PC-9 (cell line): ENCODE results near the gene CSF3R. TPM values are rescaled to one million over a fixed set of nuclear protein-coding genes. Genes with fewer than 3 reads are reported as not detected.

Experiments used
- BruUV-seq: library from RNA; stranded (reverse); fragments of 400-500 nt; replicated peaks from 2 replicates; lab custom pipeline; 2021; lab: Mats Ljungman, UMichigan
- CTCF ChIA-PET: fragments of 300-600 bp; sonication (Branson Sonifier 250); formaldehyde crosslinking; loops from one replicate; lab custom pipeline; 2022; ENCODE audit warnings: antibody characterized with exemption; lab: Charles Lee
- POLR2A ChIA-PET: fragments of 300-600 bp; sonication (Branson Sonifier 250); formaldehyde crosslinking; loops from one replicate; lab custom pipeline; 2022; ENCODE audit warnings: antibody characterized with exemption; ENCODE audit not compliant: unreplicated experiment; lab: Charles Lee
- DNase-seq, 2 experiments: peaks; one replicate each; pipeline versions ENCODE4 v3.0.0 to v3.0.0-alpha.2; 2015 to 2022; ENCODE audit warnings: mixed read lengths in 1 of 2
- H2AFZ ChIP-seq: fragments of 200-600 bp; sonication (generic); 2 replicates; pipeline ENCODE4 v1.8.1; 2017; ENCODE audit warnings: antibody characterized with exemption
- H3F3A ChIP-seq: fragments of 200-600 bp; sonication (generic); 2 replicates; pipeline ENCODE4 v1.8.1; 2017; ENCODE audit warnings: antibody characterized with exemption, mild to moderate bottlenecking, low read depth; ENCODE audit not compliant: insufficient read depth
- H3K27ac ChIP-seq: fragments of 200-600 bp; sonication (generic); 2 replicates; pipeline ENCODE4 v1.6.1; 2016; ENCODE audit warnings: mixed run types
- H3K27me3 ChIP-seq: fragments of 200-600 bp; sonication (generic); 2 replicates; pipeline ENCODE4 v1.6.1; 2016; ENCODE audit warnings: low read depth, mixed run types; ENCODE audit not compliant: insufficient read depth
- H3K36me3 ChIP-seq: fragments of 200-600 bp; sonication (generic); 2 replicates; pipeline ENCODE4 v1.6.1; 2016; ENCODE audit warnings: low read depth, mixed run types
- H3K4me1 ChIP-seq: fragments of 200-600 bp; sonication (generic); replicated peaks from 2 replicates; pipeline ENCODE4 v1.6.1; 2016; ENCODE audit warnings: mixed run types; ENCODE audit not compliant: insufficient read depth
- H3K4me2 ChIP-seq: fragments of 200-600 bp; sonication (generic); 2 replicates; pipeline ENCODE4 v1.6.1; 2017; ENCODE audit warnings: mixed run types
- H3K4me3 ChIP-seq: fragments of 200-600 bp; sonication (generic); 2 replicates; pipeline ENCODE4 v1.6.1; 2016; ENCODE audit warnings: mixed run types
- H3K79me2 ChIP-seq: fragments of 200-600 bp; sonication (generic); 2 replicates; pipeline ENCODE4 v1.6.1; 2017; ENCODE audit warnings: low read depth, mixed run types
- H3K9me2 ChIP-seq: fragments of 200-600 bp; sonication (generic); 2 replicates; pipeline ENCODE4 v1.8.1; 2017; ENCODE audit warnings: mild to moderate bottlenecking; ENCODE audit not compliant: insufficient read depth
- H3K9me3 ChIP-seq: fragments of 200-600 bp; sonication (generic); 2 replicates; pipeline ENCODE4 v1.8.1; 2016; ENCODE audit warnings: low read depth; ENCODE audit not compliant: insufficient read depth
- H4K20me1 ChIP-seq: fragments of 200-600 bp; sonication (generic); 2 replicates; pipeline ENCODE4 v1.8.1; 2017; ENCODE audit not compliant: insufficient read depth
- EZH2 ChIP-seq: fragments of 200-600 bp; sonication (generic); IDR thresholded peaks from 2 replicates; pipeline ENCODE4 v1.8.0; 2017; ENCODE audit warnings: antibody characterized with exemption, low read depth
- intact Hi-C: fragments of 100-400 bp; cut with micrococcal nuclease; formaldehyde crosslinking; loops from one replicate; pipeline ENCODE4 v1.10.0; 2022; ENCODE audit not compliant: unreplicated experiment
- total RNA-seq: library from RNA; stranded (reverse); gene quantifications from 2 replicates; pipeline ENCODE4 v1.2.3, GENCODE V29; 2021
- TF ChIP-seq, protein P1 (sequence below): fragments of 200-600 bp; sonication (generic); conservative IDR thresholded peaks from 2 replicates; pipeline ENCODE4 v1.6.1; 2017; ENCODE audit warnings: mixed run types, antibody characterized with exemption, mild to moderate bottlenecking, moderate library complexity

CSF3R gene
- total RNA-seq, 1 experiment from 2014 or later: not detected

DNA sequence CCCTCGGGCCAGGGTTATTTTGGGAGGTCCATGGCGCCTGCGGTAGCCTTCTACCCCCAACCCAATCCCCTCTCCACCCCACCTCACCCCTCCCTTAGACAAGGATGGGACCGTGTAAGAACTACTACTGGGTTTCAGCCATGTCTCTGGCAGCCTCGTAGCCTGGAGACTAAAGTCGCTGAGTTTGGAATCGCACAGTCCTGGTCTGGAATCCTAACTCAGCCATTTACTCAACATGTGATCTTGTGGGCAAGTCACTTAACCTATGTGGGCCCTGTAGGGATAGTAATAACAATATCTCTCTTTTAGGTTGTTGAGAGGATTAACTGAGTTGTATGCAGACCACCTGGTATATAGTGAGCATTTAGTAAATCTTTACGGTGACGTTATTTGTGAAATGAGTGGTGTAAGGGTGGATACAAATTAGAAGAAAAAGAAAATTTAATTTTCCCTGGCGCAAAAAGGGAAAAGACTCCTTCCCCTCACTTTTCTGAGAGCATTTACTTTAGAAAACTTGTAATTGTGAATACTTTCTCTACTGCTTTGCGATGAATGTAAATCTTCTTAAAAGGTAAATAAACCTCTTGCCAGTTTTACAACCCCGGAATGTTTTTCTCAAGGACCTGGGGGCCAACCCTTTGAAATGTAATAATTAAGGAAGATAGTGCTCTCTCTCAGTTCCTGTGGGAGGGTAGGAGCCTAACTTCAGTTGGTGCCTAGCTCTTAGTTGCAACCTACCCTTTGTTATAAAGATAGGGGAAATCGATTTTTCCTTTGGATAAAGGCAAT is 17.9 kb downstream of the CSF3R start:
- no peaks in the 10 kb centered on the region for H3K9me3 ChIP-seq
- peak overlapping the region; percentile 96 for H3K4me3 ChIP-seq
- no peaks in the 10 kb centered on the region for H3K27me3 ChIP-seq
- POLR2A ChIA-PET: interaction anchor here (0.6 to 1.0 kb wide), 7 partner anchors 22 to 1435 kb away, joined by 3 to 7 read pairs (median 4); partner anchors contain the start of gene MEAF6
- intact Hi-C loops: no loop called here
- peak in 1 of 2 experiments; percentile 26 for DNase-seq
- H3F3A ChIP-seq: peaks cover 18% of the 10 kb centered on the region; the same call in 1 of the 2 replicates
- H4K20me1 ChIP-seq: no peaks in the 10 kb centered on the region
- peaks cover 33% of the 10 kb centered on the region for H3K4me1 ChIP-seq
- H3K27ac ChIP-seq: peak overlapping the region; percentile 93
- H3K4me2 ChIP-seq: peak overlapping the region; percentile 90
- peaks cover 21% of the 10 kb centered on the region; the same call in 1 of the 2 replicates for H3K36me3 ChIP-seq
- CTCF ChIA-PET: interaction anchor here (1.9 kb wide), 1 partner anchor 122 kb away, joined by 5 read pairs; no protein-coding TSS in a partner anchor
- BruUV-seq: TSS peak; percentile 97
- peaks cover 22% of the 10 kb centered on the region for H3K79me2 ChIP-seq
- H3K9me2 ChIP-seq: no peaks in the 10 kb centered on the region
- TF ChIP-seq, protein P1, sequence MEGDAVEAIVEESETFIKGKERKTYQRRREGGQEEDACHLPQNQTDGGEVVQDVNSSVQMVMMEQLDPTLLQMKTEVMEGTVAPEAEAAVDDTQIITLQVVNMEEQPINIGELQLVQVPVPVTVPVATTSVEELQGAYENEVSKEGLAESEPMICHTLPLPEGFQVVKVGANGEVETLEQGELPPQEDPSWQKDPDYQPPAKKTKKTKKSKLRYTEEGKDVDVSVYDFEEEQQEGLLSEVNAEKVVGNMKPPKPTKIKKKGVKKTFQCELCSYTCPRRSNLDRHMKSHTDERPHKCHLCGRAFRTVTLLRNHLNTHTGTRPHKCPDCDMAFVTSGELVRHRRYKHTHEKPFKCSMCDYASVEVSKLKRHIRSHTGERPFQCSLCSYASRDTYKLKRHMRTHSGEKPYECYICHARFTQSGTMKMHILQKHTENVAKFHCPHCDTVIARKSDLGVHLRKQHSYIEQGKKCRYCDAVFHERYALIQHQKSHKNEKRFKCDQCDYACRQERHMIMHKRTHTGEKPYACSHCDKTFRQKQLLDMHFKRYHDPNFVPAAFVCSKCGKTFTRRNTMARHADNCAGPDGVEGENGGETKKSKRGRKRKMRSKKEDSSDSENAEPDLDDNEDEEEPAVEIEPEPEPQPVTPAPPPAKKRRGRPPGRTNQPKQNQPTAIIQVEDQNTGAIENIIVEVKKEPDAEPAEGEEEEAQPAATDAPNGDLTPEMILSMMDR: no peak
- peak overlapping the region; percentile 83 for H2AFZ ChIP-seq

- TF ChIP-seq EZH2: no peak
- peak within 1 kb of the TSS; percentile 96 for H3K4me3 ChIP-seq
- H3K79me2 ChIP-seq: peaks cover 22% of the 10 kb centered on the region
- ChIA-PET POLR2A (interaction anchor here (0.6 to 1.4 kb wide), 10 partner anchors 13 to 1434 kb away, joined by 3 to 8 read pairs (median 4); partner anchors contain the start of genes MEAF6 and OSCP1), CTCF (interaction anchor here (1.9 kb wide), 1 partner anchor 121 kb away, joined by 5 read pairs; no protein-coding TSS in a partner anchor)
- intact Hi-C loops: no loop called here
- H3K27me3 ChIP-seq: no peaks in the 10 kb centered on the region
- peaks cover 18% of the 10 kb centered on the region; the same call in 1 of the 2 replicates for H3F3A ChIP-seq
- DNase-seq: peak; percentile 89 to 95
- H3K9me3 ChIP-seq: no peaks in the 10 kb centered on the region
- H3K4me1 ChIP-seq: peaks cover 33% of the 10 kb centered on the region
- BruUV-seq: no TSS peak
- H3K4me2 ChIP-seq: peak within 1 kb of the TSS; percentile 90
- peak within 1 kb of the TSS; percentile 83 for H2AFZ ChIP-seq
- peak within 1 kb of the TSS; percentile 93 for H3K27ac ChIP-seq
- no peaks in the 10 kb centered on the region for H3K9me2 ChIP-seq
- peaks cover 23% of the 10 kb centered on the region; the same call in 1 of the 2 replicates for H3K36me3 ChIP-seq
- no peaks in the 10 kb centered on the region for H4K20me1 ChIP-seq
Measured at GRCh38 chr1:36463803-36464604, 18.7 kb downstream of the CSF3R start, which contains the start of gene MRPS15. MRPS15 (minus strand) TSS chr1:36464384; CDS start chr1:36464275, 109 bp downstream.

DNA sequence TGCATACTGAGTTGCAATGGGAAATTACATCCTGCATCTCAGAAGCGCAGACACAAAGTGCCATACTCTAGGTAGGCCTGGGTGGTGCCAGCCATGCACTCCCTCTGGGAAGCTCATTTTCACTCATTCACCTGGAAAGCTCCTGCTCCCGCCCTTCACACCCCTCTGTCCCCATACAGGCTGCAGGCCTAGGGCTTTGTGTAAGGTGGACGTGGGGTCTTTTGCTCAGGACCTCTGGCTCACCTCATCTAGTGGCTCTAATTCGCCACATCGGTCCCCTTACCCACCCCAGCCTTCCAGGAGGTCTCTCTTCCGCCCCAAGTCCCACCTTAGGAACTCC is 19.3 kb downstream of the CSF3R start:
- peak overlapping the region; percentile 83 for H2AFZ ChIP-seq
- peaks cover 22% of the 10 kb centered on the region; the same call in 1 of the 2 replicates for H3F3A ChIP-seq
- peaks cover 33% of the 10 kb centered on the region for H3K4me1 ChIP-seq
- H3K79me2 ChIP-seq: peaks cover 22% of the 10 kb centered on the region
- ChIA-PET POLR2A (interaction anchor here (1.4 kb wide), 1 partner anchor 13 kb away, joined by 8 read pairs; the partner anchor contains the start of gene OSCP1), CTCF (interaction anchor here (1.9 kb wide), 1 partner anchor 120 kb away, joined by 5 read pairs; no protein-coding TSS in a partner anchor)
- DNase-seq: peak in 1 of 2 experiments; percentile 21
- no peaks in the 10 kb centered on the region for H3K9me2 ChIP-seq
- H3K4me2 ChIP-seq: peak overlapping the region; percentile 90
- H3K4me3 ChIP-seq: peak overlapping the region; percentile 96
- H3K27ac ChIP-seq: peak overlapping the region; percentile 93
- no peaks in the 10 kb centered on the region for H3K9me3 ChIP-seq
- peaks cover 29% of the 10 kb centered on the region; the same call in 1 of the 2 replicates for H3K36me3 ChIP-seq
- no peaks in the 10 kb centered on the region for H4K20me1 ChIP-seq
- intact Hi-C loops: no loop called here
- TF ChIP-seq, protein P1: no peak
- TF ChIP-seq EZH2: no peak
- BruUV-seq: no TSS peak
- no peaks in the 10 kb centered on the region for H3K27me3 ChIP-seq
